EH (cell line): ENCODE data around the gene PTPN2.
A peak's percentile ranks its signal among the peaks of the same experiment; 100 is the strongest.
"Not testable (repeated sequence)": the region's sequence is repeated elsewhere in the genome, so short reads cannot be mapped to it uniquely, and the experiment has no call there.

Source experiments
- DNase-seq: peaks from one replicate; pipeline ENCODE4 v3.0.0-alpha.2; 2015; ENCODE audit warnings: low read depth

PTPN2 gene

DNA sequence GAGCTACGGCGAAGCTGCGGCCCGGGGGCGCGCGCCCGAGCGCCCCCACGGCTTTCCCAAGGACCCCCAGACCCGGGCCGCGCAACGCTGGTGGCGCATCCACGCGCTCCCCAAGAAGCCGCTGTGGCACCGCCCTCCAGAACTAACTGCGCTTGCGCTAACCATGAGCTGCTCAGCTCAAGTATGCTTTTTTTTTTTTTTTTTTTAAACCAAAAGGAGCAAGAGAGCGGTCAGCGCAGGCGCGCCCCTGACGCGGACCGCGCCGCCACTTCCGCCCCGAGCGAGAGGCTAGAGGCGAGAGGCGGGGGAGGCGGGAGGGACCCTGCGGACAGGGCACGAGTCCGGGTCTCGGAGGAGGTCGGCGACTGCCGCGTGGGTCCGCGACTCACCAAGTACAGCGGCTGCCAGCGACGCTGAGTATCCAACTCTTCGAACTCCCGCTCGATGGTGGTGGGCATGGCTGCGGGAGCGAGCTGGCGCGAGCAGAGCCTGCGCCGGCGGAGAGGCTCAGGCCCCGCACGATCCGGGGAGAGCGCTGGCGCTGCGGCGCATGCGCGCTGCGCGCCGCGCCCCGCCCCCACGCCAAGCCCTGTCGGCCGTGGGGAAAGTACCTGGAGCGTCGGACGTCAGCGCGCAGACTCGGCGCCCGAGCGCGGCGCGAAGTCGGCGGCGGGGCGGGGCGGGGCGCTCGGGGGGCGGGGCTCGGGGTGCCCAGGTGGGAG, at the start of gene PTPN2:
Gene PTPN2 (minus strand): TSS at position 554 of the 722 bp plus-strand sequence. CDS start 96 bp downstream, at position 458.
- peak; percentile 96 for DNase-seq

DNA sequence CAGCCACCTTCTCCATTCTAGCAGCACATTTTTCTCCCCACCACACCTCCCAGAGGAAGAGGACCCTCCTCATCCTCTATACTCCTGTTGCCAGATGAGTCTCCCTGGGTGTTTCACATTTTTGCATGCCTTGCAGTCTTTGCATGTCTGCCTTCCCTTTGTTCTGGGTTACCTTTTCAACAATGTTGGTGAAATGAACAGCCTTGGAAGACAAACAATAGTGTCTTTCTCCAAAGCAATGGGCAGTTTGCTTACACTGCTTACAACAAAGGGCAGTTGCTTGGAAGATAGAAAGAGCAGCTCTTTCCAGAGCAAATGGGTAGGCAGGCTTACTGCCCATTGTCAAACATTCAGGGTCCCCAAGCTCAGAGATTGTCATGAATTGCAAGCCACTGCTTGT, 49.3 kb upstream of the PTPN2 start:
- no peak for DNase-seq

DNA sequence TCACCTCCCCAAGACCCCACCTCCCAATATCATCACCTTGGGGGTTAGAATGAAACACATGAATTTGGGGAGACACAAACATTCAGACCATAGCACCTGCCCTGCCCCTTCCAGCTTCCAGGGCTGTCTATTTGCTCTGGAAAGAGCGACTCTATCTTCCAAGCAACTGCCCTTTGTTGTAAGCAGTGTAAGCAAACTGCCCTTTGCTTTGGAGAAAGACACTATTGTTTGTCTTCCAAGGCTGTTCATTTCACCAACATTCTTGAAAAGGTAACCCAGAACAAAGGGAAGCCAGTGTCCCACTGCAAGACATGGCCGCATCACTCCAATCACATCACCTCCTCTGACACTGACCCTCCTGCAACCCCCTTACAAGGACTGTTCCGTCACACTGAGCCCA, 46.9 kb upstream of the PTPN2 start:
- DNase-seq, result no peak

GRCh38 chr18:12930376-12930775, 46.3 kb upstream of the PTPN2 start:
- no peak for DNase-seq

- no peak for DNase-seq
These were observed 45.5 kb upstream of the PTPN2 start for GRCh38 chr18:12929477-12930083.

DNA sequence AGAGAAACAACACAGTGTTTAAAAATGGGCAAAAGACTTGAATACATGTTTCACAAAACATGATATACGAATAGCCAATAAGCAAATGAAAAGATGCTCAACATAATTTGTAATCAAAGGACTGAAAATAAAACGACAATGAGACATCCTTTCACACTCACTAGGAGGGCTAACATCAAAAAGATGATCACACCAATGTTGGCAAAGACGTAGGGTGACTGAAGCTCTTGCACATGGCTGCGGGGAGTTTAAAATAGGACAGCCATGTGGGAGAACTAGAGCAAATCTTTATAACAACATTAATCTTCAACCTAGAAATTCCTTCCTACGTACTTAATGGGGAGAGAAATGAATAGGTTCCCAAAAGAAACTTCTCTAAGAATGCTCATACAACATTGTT, 44.6 kb upstream of the PTPN2 start:
- DNase-seq, result no peak

GRCh38 chr18:12928206-12928605, 44.2 kb upstream of the PTPN2 start:
- DNase-seq, result no peak

- no peak for DNase-seq
These were observed 40.6 kb upstream of the PTPN2 start for GRCh38 chr18:12924616-12925015.

DNA sequence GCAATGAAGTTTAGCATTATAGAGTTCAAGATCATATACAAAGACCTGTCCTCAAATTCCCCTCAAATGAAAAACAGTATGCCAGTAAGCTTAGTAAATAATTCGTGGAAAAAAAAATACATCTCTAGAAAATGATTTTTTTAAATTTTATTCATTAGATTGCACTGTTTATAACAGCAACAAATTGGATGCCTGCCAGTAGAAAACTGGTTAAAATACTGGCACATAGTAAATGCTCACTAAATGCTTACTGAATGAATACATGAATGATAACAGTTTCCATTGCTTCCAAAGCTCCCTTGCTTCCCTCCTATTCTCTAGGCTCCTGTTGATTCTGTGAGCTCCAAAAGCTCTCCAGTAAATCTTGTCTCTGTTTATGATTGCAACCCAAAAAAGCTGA, 38.2 kb upstream of the PTPN2 start:
- DNase-seq, result no peak

DNA sequence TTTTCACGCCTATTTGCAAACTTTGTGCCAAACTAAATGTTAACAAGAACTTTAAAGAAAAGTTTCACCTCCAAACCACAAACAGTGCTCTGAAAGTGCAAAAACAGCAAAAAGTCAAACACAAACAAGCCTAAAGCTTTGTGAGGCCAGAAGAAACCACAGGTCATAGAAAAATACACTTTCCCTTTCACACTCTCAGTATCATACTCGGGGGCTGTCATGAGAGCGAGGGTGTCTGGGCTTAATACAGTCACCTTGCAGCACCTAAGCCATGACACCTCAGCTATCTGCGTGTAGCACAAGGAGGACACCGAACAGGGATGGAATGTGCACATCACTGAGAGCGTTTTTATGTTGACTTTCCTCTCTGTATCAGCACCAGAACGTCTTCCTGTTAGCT, 37.1 kb upstream of the PTPN2 start:
- no peak for DNase-seq

DNA sequence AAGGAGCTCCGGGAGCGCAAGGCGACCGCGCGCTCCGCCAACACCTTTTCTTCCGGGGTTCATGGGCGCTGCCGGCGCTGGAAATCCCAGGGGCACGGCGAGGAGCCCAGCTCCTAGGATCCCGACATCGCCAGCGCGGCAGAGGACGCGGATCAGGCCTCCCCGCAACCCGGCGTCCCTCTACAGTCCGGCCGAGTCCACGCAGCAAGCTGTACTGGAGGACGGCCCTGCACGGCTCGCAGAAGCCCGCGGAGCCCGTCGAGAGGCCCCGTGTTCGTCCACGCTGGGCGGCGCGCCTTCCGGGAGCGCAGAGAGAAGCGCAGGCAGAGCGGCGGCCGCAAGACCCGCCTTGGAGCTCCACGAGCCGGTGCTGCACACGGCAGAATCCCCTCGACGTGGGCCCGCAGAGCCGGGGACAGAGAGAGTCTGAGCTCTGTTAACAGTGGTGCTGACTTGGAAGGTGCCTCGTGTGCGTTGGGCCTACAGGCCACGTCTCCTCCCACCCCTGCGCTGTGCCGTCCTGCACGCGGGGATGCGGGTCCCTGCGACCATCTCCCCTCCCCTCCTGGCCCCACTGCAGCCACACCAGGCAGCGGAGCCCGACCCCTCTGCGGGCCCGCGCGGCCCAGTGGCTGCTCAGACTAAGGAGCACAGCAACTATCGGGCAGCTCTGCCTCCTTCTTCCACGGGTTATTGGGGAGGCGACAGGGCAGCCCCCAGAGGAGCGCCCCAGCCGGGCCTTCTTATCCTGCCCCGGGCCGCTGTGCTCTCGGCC, 28.1 kb upstream of the PTPN2 start:
- no peak for DNase-seq

- DNase-seq, result no peak
These were observed 27.2 kb upstream of the PTPN2 start for GRCh38 chr18:12911025-12911928.

GRCh38 chr18:12908706-12909105, 24.7 kb upstream of the PTPN2 start:
- DNase-seq, result peak; percentile 11

DNA sequence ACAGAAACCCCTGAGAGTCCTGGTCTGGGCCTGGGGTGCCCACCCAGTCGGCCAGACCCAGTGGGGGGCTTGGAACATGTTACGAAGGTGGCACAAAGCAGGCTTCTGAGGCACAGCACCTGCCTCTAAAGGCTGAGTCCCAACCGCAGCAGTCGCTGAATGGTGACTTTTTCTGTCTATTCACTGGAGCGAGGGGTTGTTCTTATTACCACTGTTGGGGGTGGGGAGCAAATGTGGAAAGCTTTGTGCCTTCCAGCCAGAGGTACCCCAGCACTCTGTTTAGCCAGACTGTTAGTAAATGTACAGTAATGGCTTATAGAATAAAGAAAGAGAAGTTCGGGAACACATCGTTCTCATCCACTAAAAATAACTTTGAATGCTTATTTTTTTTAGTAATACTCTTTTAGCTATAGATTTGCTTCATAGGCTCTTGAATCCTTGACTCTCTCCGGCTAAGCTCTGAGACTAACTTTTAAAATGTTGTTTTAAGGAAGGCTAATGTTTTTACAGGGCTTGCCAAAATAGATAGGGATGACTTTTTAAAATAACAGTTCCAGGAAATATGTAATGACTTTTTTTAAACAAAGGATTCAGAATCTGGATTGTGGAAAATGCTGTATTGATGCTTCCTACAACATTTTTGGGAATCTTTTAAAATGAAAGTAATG, 23.4 kb upstream of the PTPN2 start:
- DNase-seq, result peak; percentile 88

DNA sequence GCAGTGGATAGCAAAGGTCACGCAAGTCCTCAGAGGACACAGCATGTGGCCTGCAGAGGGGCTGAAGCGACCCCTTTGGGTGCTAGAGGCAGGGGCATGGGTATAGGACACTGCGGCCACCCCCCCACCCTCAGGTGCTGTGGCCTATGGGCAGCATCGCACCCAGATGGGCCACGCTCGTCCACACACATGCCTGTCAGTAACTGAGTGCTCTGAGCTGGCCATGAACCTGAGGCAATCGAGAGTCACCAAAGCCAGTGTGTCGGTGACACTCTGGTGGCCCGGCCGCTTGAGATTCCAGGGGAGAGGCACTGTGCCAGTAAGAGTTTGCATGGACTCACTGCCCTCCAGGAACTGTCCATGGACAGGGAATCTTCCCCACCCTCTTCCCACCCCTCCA, 22.7 kb upstream of the PTPN2 start:
- peak; percentile 12 for DNase-seq

DNA sequence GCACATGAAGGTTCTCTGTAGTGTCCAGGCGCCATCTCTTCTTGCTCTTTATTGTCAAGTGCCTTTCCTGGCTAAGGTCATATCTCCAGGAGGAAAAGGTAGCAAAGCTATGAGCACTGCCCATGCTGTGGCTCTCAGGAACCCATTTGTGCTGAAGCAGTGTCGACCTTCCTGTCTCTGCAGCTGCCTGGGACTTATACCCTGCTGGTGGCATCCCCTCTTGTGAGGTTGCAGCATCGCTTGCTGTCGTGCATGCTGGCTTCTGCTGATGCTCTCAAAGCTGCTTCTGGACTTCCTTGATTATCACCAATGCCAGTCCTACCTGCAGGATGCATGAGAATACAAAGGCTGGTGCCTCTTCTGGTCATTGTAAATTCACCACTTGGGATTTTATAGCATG, 22.1 kb upstream of the PTPN2 start:
- no peak for DNase-seq

GRCh38 chr18:12904012-12904516, 20.0 kb upstream of the PTPN2 start:
- DNase-seq, result peak; percentile 62

GRCh38 chr18:12901208-12901607, 17.2 kb upstream of the PTPN2 start:
- not testable (repeated sequence) for DNase-seq

GRCh38 chr18:12896784-12897333, 12.8 kb upstream of the PTPN2 start:
- DNase-seq, result not testable (repeated sequence)

DNA sequence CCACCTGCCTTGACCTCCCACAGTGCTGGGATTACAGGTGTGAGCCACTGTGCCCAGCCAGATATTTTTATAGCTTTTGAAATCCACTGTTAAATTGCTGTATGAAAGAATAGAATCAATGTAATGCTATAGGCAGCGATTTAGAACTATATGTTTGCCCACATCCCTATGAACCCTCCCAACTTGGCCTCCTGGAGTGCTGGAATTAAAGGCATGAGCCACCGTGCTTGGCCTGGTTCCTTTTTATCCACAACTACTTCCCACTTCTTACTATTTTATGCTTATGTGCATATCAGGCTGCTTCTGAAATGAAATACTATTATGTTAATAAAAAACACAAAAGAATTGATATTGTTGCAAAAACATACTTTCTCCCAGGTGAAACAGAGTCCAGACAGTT, 11.6 kb upstream of the PTPN2 start:
- peak; percentile 32 for DNase-seq

- no peak for DNase-seq
These were observed 11.0 kb upstream of the PTPN2 start for GRCh38 chr18:12895014-12895413.
